Body of pancreas (tissue), 4 donors: Measurements from ENCODE around the gene RPL22.

Experiments
- POLR2A ChIP-seq, 3 donors: fragments of 450-650 bp; IDR thresholded peaks; one replicate each; pipeline ENCODE4 v1.6.1; 2016; ENCODE audit warnings: antibody characterized with exemption in 3 of 3, mild to moderate bottlenecking in 2 of 3
- TF ChIP-seq, protein P1 (sequence below), 7 experiments: fragments of 450-650 bp in 4 of 7; fragments of 200-600 bp in 3 of 7; sonication (generic) in 3 of 7; IDR thresholded peaks; one replicate each; pipeline ENCODE4 v1.5.1; 2016 to 2019; ENCODE audit warnings: antibody characterized with exemption in 7 of 7

GRCh38 chr1:6171548-6172124 is 27.8 kb downstream of the RPL22 start:
- TF ChIP-seq, protein P1, sequence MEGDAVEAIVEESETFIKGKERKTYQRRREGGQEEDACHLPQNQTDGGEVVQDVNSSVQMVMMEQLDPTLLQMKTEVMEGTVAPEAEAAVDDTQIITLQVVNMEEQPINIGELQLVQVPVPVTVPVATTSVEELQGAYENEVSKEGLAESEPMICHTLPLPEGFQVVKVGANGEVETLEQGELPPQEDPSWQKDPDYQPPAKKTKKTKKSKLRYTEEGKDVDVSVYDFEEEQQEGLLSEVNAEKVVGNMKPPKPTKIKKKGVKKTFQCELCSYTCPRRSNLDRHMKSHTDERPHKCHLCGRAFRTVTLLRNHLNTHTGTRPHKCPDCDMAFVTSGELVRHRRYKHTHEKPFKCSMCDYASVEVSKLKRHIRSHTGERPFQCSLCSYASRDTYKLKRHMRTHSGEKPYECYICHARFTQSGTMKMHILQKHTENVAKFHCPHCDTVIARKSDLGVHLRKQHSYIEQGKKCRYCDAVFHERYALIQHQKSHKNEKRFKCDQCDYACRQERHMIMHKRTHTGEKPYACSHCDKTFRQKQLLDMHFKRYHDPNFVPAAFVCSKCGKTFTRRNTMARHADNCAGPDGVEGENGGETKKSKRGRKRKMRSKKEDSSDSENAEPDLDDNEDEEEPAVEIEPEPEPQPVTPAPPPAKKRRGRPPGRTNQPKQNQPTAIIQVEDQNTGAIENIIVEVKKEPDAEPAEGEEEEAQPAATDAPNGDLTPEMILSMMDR (IDR thresholded peaks at IDR 0.05): no peak
- TF ChIP-seq POLR2A (IDR thresholded peaks at IDR 0.05): no peak
